Liver (tissue), 3 donors: ENCODE measurements around the gene GPHN.
"Not testable (repeated sequence)": the region's sequence is repeated elsewhere in the genome, so short reads cannot be mapped to it uniquely, and the experiment has no call there.

Experiments used
- ATF3 ChIP-seq: IDR thresholded peaks from 2 replicates; pipeline ENCODE4 v1.6.1; 2016; ENCODE audit warnings: antibody characterized with exemption
- CTCF ChIP-seq: fragments of 150-350 bp; IDR thresholded peaks from 2 replicates; pipeline ENCODE4 v1.5.1; 2017; ENCODE audit warnings: improper control_type of control experiment, low read depth, low read length; ENCODE audit not compliant: missing input control
- FOXA1 ChIP-seq: IDR thresholded peaks from 2 replicates; pipeline ENCODE4 v1.6.1; 2016; ENCODE audit warnings: antibody characterized with exemption
- GABPA ChIP-seq, 2 donors: IDR thresholded peaks in 1 of 2; conservative IDR thresholded peaks in 1 of 2; 2 replicates each; pipeline ENCODE4 v1.6.1; 2016; ENCODE audit warnings: antibody characterized with exemption in 2 of 2, mild to moderate bottlenecking in 1 of 2, moderate library complexity in 1 of 2
- JUND ChIP-seq, 2 donors: IDR thresholded peaks; 2 replicates each; pipeline ENCODE4 v1.6.1; 2016; ENCODE audit warnings: antibody characterized with exemption in 2 of 2
- MAX ChIP-seq: IDR thresholded peaks from 2 replicates; pipeline ENCODE4 v1.6.1; 2016; ENCODE audit warnings: antibody characterized with exemption
- RAD21 ChIP-seq, 2 donors: IDR thresholded peaks; 2 replicates each; pipeline ENCODE4 v1.6.1; 2016; ENCODE audit warnings: antibody characterized with exemption in 2 of 2, mild to moderate bottlenecking in 2 of 2
- REST ChIP-seq: IDR thresholded peaks from 2 replicates; pipeline ENCODE4 v1.6.1; 2016; ENCODE audit warnings: antibody characterized with exemption, mild to moderate bottlenecking
- SP1 ChIP-seq: IDR thresholded peaks from 2 replicates; pipeline ENCODE4 v1.6.1; 2018; ENCODE audit warnings: antibody characterized with exemption, mild to moderate bottlenecking
- TAF1 ChIP-seq: conservative IDR thresholded peaks from 2 replicates; pipeline ENCODE4 v1.6.1; 2016; ENCODE audit warnings: antibody characterized with exemption, mild to moderate bottlenecking
- YY1 ChIP-seq: IDR thresholded peaks from 2 replicates; pipeline ENCODE4 v1.6.1; 2016; ENCODE audit warnings: antibody characterized with exemption, mild to moderate bottlenecking
- ZBTB33 ChIP-seq: IDR thresholded peaks from 2 replicates; pipeline ENCODE4 v1.6.1; 2016; ENCODE audit warnings: antibody characterized with exemption
- donor health status: healthy.
- donor health status: healthy.

- not testable (repeated sequence) for TF ChIP-seq RAD21 (IDR thresholded peaks at IDR 0.05); YY1; CTCF; GABPA (IDR thresholded peaks at IDR 0.05 in 1 of 2, conservative IDR thresholded peaks at IDR 0.05 in 1 of 2); JUND (IDR thresholded peaks at IDR 0.05); SP1; REST; FOXA1; MAX; ZBTB33; ATF3; TAF1
Observed at GRCh38 chr14:67067070-67067814, 559.3 kb downstream of the GPHN start.
